Measurements from ENCODE around the gene TRAF3.

DNA sequence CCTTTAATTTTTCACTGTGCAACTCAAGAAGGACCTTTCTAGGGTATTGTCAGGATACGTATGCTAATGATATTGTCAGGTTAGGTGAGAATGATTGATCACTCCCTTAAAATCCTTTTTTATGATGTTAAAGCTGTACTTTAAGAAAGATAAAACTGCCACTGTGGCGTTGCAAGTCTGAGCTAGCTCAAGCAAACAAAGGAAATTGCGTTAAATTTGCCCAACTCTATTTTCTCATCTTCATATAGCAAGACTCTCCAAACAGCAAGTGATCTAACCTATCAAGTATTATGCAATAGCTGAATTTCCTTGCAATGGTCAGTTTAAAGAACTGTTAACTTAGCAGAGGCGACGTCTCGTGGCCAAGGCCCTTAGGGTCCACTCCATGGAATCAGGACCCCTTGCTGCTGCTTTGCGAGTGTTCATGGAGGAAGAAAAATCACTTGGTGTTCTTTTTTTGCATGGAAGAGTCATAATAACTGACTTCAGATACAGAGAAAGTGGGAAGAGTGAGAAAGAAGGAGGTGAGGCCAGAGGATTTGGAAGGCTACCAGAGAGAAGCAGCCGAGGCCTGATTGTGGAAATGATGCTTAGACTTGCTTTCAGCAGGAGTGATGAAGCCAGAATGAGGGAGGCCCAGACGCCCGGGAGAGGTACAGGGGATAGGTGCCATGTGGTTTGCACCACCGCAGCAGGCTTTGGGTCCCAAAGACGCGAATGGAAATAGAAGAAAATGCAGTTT is 2.5 kb downstream of the TRAF3 start:
- TF ChIP-seq, protein P1, sequence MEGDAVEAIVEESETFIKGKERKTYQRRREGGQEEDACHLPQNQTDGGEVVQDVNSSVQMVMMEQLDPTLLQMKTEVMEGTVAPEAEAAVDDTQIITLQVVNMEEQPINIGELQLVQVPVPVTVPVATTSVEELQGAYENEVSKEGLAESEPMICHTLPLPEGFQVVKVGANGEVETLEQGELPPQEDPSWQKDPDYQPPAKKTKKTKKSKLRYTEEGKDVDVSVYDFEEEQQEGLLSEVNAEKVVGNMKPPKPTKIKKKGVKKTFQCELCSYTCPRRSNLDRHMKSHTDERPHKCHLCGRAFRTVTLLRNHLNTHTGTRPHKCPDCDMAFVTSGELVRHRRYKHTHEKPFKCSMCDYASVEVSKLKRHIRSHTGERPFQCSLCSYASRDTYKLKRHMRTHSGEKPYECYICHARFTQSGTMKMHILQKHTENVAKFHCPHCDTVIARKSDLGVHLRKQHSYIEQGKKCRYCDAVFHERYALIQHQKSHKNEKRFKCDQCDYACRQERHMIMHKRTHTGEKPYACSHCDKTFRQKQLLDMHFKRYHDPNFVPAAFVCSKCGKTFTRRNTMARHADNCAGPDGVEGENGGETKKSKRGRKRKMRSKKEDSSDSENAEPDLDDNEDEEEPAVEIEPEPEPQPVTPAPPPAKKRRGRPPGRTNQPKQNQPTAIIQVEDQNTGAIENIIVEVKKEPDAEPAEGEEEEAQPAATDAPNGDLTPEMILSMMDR (IDR thresholded peaks at IDR 0.05) = no peak
- TF ChIP-seq, protein P2, sequence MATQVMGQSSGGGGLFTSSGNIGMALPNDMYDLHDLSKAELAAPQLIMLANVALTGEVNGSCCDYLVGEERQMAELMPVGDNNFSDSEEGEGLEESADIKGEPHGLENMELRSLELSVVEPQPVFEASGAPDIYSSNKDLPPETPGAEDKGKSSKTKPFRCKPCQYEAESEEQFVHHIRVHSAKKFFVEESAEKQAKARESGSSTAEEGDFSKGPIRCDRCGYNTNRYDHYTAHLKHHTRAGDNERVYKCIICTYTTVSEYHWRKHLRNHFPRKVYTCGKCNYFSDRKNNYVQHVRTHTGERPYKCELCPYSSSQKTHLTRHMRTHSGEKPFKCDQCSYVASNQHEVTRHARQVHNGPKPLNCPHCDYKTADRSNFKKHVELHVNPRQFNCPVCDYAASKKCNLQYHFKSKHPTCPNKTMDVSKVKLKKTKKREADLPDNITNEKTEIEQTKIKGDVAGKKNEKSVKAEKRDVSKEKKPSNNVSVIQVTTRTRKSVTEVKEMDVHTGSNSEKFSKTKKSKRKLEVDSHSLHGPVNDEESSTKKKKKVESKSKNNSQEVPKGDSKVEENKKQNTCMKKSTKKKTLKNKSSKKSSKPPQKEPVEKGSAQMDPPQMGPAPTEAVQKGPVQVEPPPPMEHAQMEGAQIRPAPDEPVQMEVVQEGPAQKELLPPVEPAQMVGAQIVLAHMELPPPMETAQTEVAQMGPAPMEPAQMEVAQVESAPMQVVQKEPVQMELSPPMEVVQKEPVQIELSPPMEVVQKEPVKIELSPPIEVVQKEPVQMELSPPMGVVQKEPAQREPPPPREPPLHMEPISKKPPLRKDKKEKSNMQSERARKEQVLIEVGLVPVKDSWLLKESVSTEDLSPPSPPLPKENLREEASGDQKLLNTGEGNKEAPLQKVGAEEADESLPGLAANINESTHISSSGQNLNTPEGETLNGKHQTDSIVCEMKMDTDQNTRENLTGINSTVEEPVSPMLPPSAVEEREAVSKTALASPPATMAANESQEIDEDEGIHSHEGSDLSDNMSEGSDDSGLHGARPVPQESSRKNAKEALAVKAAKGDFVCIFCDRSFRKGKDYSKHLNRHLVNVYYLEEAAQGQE (IDR thresholded peaks at IDR 0.05; ENCODE audit: insufficient read depth in 1 of 2, low read depth in 2 of 2, low read length in 1 of 2) = no peak
- TF ChIP-seq POLR2AphosphoS5 (IDR thresholded peaks at IDR 0.05; ENCODE audit: low read depth, low read length) = no peak
- TF ChIP-seq SIN3A (IDR thresholded peaks at IDR 0.05; ENCODE audit: borderline replicate concordance, insufficient read depth, low read depth, low read length) = no peak

All from Panc1 (cell line).